Fibroblast of skin of right quadriceps (primary cell): ENCODE results near the gene AP1B1.

Source experiments
- DNase-seq: peaks from one replicate; pipeline ENCODE4 v3.0.0-alpha.2; 2013

Gene AP1B1

GRCh38 chr22:29311464-29312217, 76.7 kb downstream of the AP1B1 start:
- DNase-seq = no peak

- DNase-seq = peak; percentile 96
Measured at GRCh38 chr22:29310863-29311339, 77.5 kb downstream of the AP1B1 start.

- DNase-seq = no peak
Measured at GRCh38 chr22:29310065-29310862, 78.1 kb downstream of the AP1B1 start.

- DNase-seq = no peak
Measured at GRCh38 chr22:29309332-29310064, 78.9 kb downstream of the AP1B1 start.

- peak; percentile 58 for DNase-seq
Measured at GRCh38 chr22:29308791-29309262, 79.5 kb downstream of the AP1B1 start.

- DNase-seq = no peak
Measured at GRCh38 chr22:29308148-29308790, 80.1 kb downstream of the AP1B1 start.

- DNase-seq = no peak
Measured at GRCh38 chr22:29307596-29308147, 80.7 kb downstream of the AP1B1 start.

GRCh38 chr22:29306835-29307595, 81.4 kb downstream of the AP1B1 start:
- peak; percentile 80 for DNase-seq

GRCh38 chr22:29306175-29306834, 82.1 kb downstream of the AP1B1 start, which contains the start of gene GAS2L1:
TSS of gene GAS2L1 (plus strand) at chr22:29306650. CDS start at chr22:29308106, 1,456 bp downstream.
- peak; percentile 74 for DNase-seq

- DNase-seq = no peak
Measured at GRCh38 chr22:29305836-29306174, 82.6 kb downstream of the AP1B1 start.

- no peak for DNase-seq
Measured at GRCh38 chr22:29302681-29303465, 85.5 kb downstream of the AP1B1 start.

GRCh38 chr22:29302402-29302680, 86.0 kb downstream of the AP1B1 start:
- no peak for DNase-seq

- DNase-seq = no peak
Measured at GRCh38 chr22:29301716-29302401, 86.5 kb downstream of the AP1B1 start.

- DNase-seq = no peak
Measured at GRCh38 chr22:29300807-29301601, 87.4 kb downstream of the AP1B1 start.

GRCh38 chr22:29300467-29300806, 87.9 kb downstream of the AP1B1 start:
- no peak for DNase-seq

GRCh38 chr22:29299136-29299900, 89.1 kb downstream of the AP1B1 start:
- DNase-seq = no peak

GRCh38 chr22:29298641-29299040, 89.7 kb downstream of the AP1B1 start:
- DNase-seq = no peak

- DNase-seq = no peak
Measured at GRCh38 chr22:29292379-29292778, 96.0 kb downstream of the AP1B1 start.
